ENCODE data around the gene CALML4. TPM values are rescaled to one million over a fixed set of nuclear protein-coding genes. Genes with fewer than 3 reads are reported as not detected.

The CALML4 gene
- total RNA-seq, 4 donors from 2014 or later: 0.88 to 13.8 (median 8.3) TPM

DNA sequence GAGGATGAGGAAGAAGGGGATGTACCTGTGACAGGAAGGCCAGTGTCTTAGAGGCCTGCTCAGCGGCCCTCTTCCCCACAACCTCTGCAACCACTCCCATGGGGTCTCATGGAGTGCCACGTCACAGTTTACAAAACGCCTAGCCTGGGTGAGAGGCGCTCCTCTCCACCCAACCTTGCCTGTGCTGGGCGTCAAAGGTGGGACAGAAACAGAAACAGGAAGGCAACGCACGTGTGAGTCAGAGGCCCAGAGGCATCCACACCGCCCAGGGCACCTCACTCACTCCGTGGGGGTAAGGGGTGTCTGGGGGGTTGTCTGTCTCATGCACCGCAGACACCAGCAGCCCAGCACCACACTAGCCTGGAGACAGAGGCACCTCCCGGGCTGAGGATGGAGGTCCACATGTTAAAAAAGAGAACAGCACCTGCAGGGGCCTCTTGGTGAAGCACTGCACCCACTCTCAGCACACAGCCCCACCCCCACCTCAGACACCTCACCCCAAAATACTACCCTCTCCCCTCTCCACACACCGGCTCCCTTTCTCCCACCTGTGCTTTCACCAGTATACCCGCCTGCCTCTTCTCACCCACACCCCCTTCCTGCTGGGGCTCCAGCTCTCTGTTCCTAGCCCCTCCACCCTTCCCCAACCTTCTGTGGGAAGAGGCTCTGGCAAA lies 4.7 kb upstream of the CALML4 start:
- Histone ChIP-seq H3K36me3 (no peaks in the 10 kb centered on the region), H3K27ac (no peak overlapping the region)
- intact Hi-C loops (cut with DNase I; ENCODE audit: low total_unique reads): no loop called here

GRCh38 chr15:68209272-68209671 lies 4.1 kb upstream of the CALML4 start:
- Histone ChIP-seq H3K36me3 (no peaks in the 10 kb centered on the region), H3K27me3 (no peaks in the 10 kb centered on the region), H3K4me1 (peaks cover 0 to 10% of the 10 kb centered on the region in 2 donors), H3K27ac (no peak overlapping the region), H3K4me3 (no peak overlapping the region), H3K9me3 (no peaks in the 10 kb centered on the region)
- intact Hi-C loops (cut with DNase I; ENCODE audit: low total_unique reads): no loop called here
- no peak for DNase-seq
- TF ChIP-seq POLR2A (IDR thresholded peaks at IDR 0.05) (no peak), CTCF (IDR thresholded peaks at IDR 0.05) (no peak)

More for the DNA sequence above, 4.7 kb upstream of the CALML4 start:
- DNase-seq: no peak
- Histone ChIP-seq H3K4me1 (peaks cover 0 to 8% of the 10 kb centered on the region in 2 donors), H3K27me3 (no peaks in the 10 kb centered on the region), H3K9me3 (no peaks in the 10 kb centered on the region), H3K4me3 (no peak overlapping the region)
- TF ChIP-seq POLR2A (IDR thresholded peaks at IDR 0.05) (no peak), CTCF (IDR thresholded peaks at IDR 0.05) (no peak)

GRCh38 chr15:68208636-68209240 lies 3.6 kb upstream of the CALML4 start:
- TF ChIP-seq CTCF (IDR thresholded peaks at IDR 0.05): no peak
- Histone ChIP-seq H3K4me3 (no peak overlapping the region), H3K36me3 (no peaks in the 10 kb centered on the region), H3K9me3 (no peaks in the 10 kb centered on the region), H3K4me1 (peaks cover 0 to 10% of the 10 kb centered on the region in 2 donors), H3K27me3 (no peaks in the 10 kb centered on the region), H3K27ac (no peak overlapping the region)
- DNase-seq: no peak
- intact Hi-C loops (cut with DNase I; ENCODE audit: low total_unique reads): no loop called here

DNA sequence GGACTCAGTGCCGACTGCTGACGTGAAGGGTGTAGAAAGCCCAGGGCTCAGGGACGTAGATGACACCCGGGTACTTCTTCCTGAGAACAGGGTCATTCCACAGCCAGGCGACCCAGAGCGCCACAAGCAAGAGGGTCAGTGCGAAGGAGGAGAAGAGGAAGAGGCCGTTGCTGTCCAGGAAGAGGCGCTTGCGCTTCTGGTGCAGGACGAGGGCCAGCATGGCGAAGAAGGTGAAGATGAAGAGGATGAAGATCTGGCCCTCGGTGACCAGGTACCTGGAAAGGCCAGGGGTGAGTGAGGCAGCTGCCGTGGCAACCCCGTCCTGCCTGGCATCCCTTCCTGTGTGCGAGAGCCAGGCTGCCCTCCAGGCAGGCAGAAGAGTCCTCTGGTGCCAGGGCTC lies 3.0 kb upstream of the CALML4 start:
- H3K27ac ChIP-seq: no peak overlapping the region
- no peak for DNase-seq
- intact Hi-C loops (cut with DNase I; ENCODE audit: low total_unique reads): no loop called here
- H3K4me3 ChIP-seq: no peak overlapping the region
- no peaks in the 10 kb centered on the region for H3K36me3 ChIP-seq
- H3K9me3 ChIP-seq: no peaks in the 10 kb centered on the region
- peaks cover 0 to 10% of the 10 kb centered on the region in 2 donors for H3K4me1 ChIP-seq
- H3K27me3 ChIP-seq: no peaks in the 10 kb centered on the region
- TF ChIP-seq CTCF (IDR thresholded peaks at IDR 0.05) (no peak), POLR2A (IDR thresholded peaks at IDR 0.05) (no peak)

DNA sequence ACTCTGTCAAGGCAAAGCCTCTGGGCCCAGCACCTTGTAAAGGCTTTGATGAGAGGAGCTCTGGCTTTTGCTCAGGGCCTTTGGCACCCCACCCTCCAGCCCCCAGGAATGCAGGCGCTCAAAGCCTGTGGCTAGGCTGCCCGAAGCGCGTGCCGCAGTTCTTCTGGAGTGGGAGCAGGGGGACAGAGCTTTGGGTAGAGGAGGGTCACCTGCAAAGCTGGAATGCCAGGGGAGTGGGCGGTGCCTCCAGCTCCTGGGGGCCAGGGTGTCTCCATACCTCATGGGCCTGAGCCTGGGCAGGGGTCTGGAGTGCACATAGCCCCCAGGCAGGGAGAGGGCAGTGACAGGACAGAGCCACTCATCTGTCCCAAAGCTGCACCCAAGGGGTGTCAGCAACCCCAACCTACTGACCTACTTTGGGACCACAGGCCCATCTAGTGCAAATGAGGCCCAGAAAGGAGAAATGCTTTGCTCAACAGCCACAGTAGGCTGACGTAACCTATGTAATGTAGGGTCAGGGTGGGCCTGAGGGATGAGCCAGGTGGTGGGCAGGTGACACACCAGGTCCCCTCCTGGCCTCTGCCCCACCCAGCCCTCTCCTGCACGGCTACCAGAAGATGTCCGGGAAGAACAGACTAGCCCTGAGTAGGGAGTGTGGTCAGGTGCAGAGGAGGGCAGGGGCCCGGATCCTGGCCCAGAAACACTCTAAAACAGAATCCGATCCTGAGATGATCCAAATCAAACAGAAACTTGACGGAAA lies 2.2 kb upstream of the CALML4 start:
- Histone ChIP-seq H3K4me3 (no peak overlapping the region), H3K36me3 (no peaks in the 10 kb centered on the region), H3K4me1 (peaks cover 0 to 10% of the 10 kb centered on the region in 2 donors), H3K9me3 (no peaks in the 10 kb centered on the region), H3K27ac (no peak overlapping the region), H3K27me3 (no peaks in the 10 kb centered on the region)
- no peak for TF ChIP-seq CTCF (IDR thresholded peaks at IDR 0.05)
- no peak for TF ChIP-seq POLR2A (IDR thresholded peaks at IDR 0.05)
- DNase-seq: no peak
- intact Hi-C loops (cut with DNase I; ENCODE audit: low total_unique reads): no loop called here
